Adrenal gland (tissue), 12 donors: ENCODE results near the gene MLYCD. TPM values are rescaled to one million over a fixed set of nuclear protein-coding genes. Genes with fewer than 3 reads are reported as not detected.

Source experiments
- DNase-seq, 7 donors: peaks; one replicate each; pipeline ENCODE4 v3.0.0-alpha.2; 2019 to 2020
- H3K27ac ChIP-seq, 5 donors: fragments of 200-600 bp; sonication (generic) in 4 of 5; 1 replicate in 3 of 5; 2 replicates in 2 of 5; pipeline versions ENCODE4 v1.5.1 to v1.8.0; 2016 to 2020; ENCODE audit warnings: mild to moderate bottlenecking in 1 of 5
- H3K27me3 ChIP-seq: fragments of 200-600 bp; 2 replicates; pipeline ENCODE4 v1.8.0; 2021
- H3K36me3 ChIP-seq, 2 donors: fragments of 200-600 bp; replicated peaks in 1 of 2; 1 replicate in 1 of 2; 2 replicates in 1 of 2; pipeline versions ENCODE4 v1.5.1 to v1.8.0; 2018 to 2022
- H3K4me1 ChIP-seq, 2 donors: fragments of 200-600 bp; replicated peaks in 1 of 2; 1 replicate in 1 of 2; 2 replicates in 1 of 2; pipeline versions ENCODE4 v1.5.1 to v1.8.0; 2018 to 2021
- H3K4me3 ChIP-seq, 4 donors: fragments of 200-600 bp; sonication (generic) in 3 of 4; one replicate each; pipeline ENCODE4 v1.5.1; 2016 to 2018
- H3K9me3 ChIP-seq, 3 donors: fragments of 200-600 bp; sonication (generic) in 1 of 3; replicated peaks in 1 of 3; 1 replicate in 2 of 3; 2 replicates in 1 of 3; pipeline versions ENCODE4 v1.5.1 to v1.8.0; 2016 to 2021
- POLR2A ChIP-seq, 2 donors: fragments of 450-650 bp; IDR thresholded peaks; one replicate each; pipeline ENCODE4 v1.6.1; 2017; ENCODE audit warnings: antibody characterized with exemption in 2 of 2, mild to moderate bottlenecking in 2 of 2, moderate library complexity in 1 of 2
- WGBS, 4 donors: extraction: QIAGEN DNeasy Blood & Tissue Kit in 2 of 4; methylation state at CpG; one replicate each; pipeline versions ENCODE4 v1.1.5 to v1.1.7; 2013 to 2017; 5-methylcytosine and 5-hydroxymethylcytosine counted together
- intact Hi-C, 2 donors: fragments of 100-400 bp; cut with DNase I; formaldehyde crosslinking; loops; one replicate each; pipeline versions ENCODE4 v1.14.1 to v1.15.0; 2022 to 2023
- polyA plus RNA-seq, 3 donors: library from polyadenylated mRNA; stranded (reverse); fragments of 200-250 nt in 2 of 3; fragments of 350-450 nt in 1 of 3; fragmentation: Illumina TruSeq in 1 of 3; extraction: RNeasy Lipid Tissue Mini Kit (QIAGEN cat#74804) in 1 of 3; gene quantifications; one replicate each; pipeline ENCODE4 v1.2.3, GENCODE V29; 2013 to 2014
- total RNA-seq, 9 donors: library from RNA; depleted of rRNA in 4 of 9; stranded (reverse); fragments of >200 nt in 4 of 9; fragments of 120-200 nt in 1 of 9; fragmentation: NEBNext Ultra II Directional in 1 of 9; extraction: Animal tissue kit (Norgen Biotek cat#: 25700) in 1 of 9; gene quantifications; one replicate each; pipeline versions ENCODE4 v1.1.0 to v1.2.4, GENCODE V29; 2013 to 2023
- TF ChIP-seq, protein P1 (sequence below), 6 experiments: fragments of 450-650 bp in 4 of 6; fragments of 200-600 bp in 2 of 6; sonication (generic) in 1 of 6; IDR thresholded peaks; 1 replicate in 5 of 6; 2 replicates in 1 of 6; pipeline versions ENCODE4 v1.5.1 to v1.8.0; 2016 to 2021; ENCODE audit warnings: antibody characterized with exemption in 6 of 6, mild to moderate bottlenecking in 2 of 6, moderate library complexity in 1 of 6
- donor health status: healthy with polysubstance abuse.
- donor health status: Bipolar disorder and iron deficiency.
- donor health status: DM: yes; HTN: yes; CAD: no.
- donor health status: DM: no; HTN: no; CAD: no.
- donor health status: DM: no; HTN: no; CAD: no.
- donor health status: DM: yes; HTN: yes; CAD: no.

Gene MLYCD
- total and polyA plus RNA-seq, 12 donors: 3.9 to 16.6 (median 10.2) TPM

DNA sequence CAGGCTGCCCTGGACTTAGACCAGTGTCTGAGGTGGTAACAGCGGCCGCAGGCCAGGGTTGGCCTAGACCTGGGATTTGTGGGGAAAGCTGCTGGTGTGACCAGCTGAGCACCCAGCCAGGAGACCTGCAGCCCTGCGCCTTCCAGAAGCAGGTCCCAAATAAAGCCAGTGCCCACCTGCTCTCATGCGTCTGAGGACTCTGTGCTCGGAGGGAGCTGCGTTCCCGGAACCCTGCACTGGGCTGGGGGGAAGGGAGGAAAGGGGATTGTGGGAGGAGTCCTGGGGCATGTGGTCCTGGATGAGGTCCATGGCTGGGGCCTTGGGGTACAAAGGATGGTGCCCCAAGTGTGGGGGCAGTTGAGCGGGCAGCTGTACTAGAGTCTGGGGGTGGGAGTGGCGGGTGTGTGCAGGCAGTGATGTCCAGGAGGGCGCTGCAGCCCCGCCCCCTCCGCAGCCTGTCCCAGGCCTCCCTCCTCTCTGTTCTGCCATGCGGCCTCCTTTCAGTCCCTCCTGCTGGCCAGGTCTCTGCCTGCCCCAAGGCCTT, 67.3 kb downstream of the MLYCD start:
- 82 to 95% (median 94%) methylated on average over 5 to 13 of the region's 13 CpGs for WGBS, 4 donors
- DNase-seq: no peak
- Histone ChIP-seq H3K27ac (no peak overlapping the region), H3K36me3 (peaks cover 0 to 34% of the 10 kb centered on the region in 2 donors), H3K27me3 (no peaks in the 10 kb centered on the region), H3K9me3 (no peaks in the 10 kb centered on the region), H3K4me1 (no peaks in the 10 kb centered on the region), H3K4me3 (no peak overlapping the region)
- intact Hi-C loops: loop anchor here (5.0 to 10.0 kb wide), 4 partner anchors 39 to 519 kb away; partner anchors contain the start of gene TAF1C (in 1 of the 2)
- TF ChIP-seq POLR2A (IDR thresholded peaks at IDR 0.05): no peak
- TF ChIP-seq, protein P1, sequence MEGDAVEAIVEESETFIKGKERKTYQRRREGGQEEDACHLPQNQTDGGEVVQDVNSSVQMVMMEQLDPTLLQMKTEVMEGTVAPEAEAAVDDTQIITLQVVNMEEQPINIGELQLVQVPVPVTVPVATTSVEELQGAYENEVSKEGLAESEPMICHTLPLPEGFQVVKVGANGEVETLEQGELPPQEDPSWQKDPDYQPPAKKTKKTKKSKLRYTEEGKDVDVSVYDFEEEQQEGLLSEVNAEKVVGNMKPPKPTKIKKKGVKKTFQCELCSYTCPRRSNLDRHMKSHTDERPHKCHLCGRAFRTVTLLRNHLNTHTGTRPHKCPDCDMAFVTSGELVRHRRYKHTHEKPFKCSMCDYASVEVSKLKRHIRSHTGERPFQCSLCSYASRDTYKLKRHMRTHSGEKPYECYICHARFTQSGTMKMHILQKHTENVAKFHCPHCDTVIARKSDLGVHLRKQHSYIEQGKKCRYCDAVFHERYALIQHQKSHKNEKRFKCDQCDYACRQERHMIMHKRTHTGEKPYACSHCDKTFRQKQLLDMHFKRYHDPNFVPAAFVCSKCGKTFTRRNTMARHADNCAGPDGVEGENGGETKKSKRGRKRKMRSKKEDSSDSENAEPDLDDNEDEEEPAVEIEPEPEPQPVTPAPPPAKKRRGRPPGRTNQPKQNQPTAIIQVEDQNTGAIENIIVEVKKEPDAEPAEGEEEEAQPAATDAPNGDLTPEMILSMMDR (IDR thresholded peaks at IDR 0.05): no peak

DNA sequence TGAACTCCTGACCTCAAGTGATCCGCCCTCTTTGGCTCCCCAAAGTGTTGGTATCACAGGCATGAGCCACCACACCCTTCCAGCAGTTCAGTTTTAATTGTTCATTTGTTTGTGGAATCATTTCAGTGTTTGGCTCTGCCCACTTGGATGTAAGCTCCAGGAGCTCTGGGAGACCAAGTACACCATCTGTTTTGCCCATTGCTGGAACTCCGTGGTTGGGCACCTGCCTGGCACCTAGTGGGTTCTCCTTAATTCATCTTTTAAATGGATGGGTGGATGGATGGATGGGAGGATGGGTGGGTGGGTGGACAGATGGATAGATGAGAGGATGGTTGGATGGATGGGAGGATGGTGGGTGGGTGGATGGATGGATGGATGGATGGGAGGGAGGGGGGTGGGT, 68.2 kb downstream of the MLYCD start:
- no peak overlapping the region for H3K4me3 ChIP-seq
- intact Hi-C loops: loop anchor here (5.0 to 10.0 kb wide), 4 partner anchors 40 to 518 kb away; partner anchors contain the start of gene TAF1C (in 1 of the 2)
- H3K27ac ChIP-seq: no peak overlapping the region
- no peak for TF ChIP-seq POLR2A (IDR thresholded peaks at IDR 0.05)
- TF ChIP-seq, protein P1 (IDR thresholded peaks at IDR 0.05): no peak
- H3K9me3 ChIP-seq: no peaks in the 10 kb centered on the region
- H3K27me3 ChIP-seq: no peaks in the 10 kb centered on the region
- WGBS, 4 donors: 68 to 82% (median 77%) methylated on average over 2 of the region's 2 CpGs
- peaks cover 0 to 27% of the 10 kb centered on the region in 2 donors for H3K36me3 ChIP-seq
- no peak for DNase-seq
- H3K4me1 ChIP-seq: no peaks in the 10 kb centered on the region

DNA sequence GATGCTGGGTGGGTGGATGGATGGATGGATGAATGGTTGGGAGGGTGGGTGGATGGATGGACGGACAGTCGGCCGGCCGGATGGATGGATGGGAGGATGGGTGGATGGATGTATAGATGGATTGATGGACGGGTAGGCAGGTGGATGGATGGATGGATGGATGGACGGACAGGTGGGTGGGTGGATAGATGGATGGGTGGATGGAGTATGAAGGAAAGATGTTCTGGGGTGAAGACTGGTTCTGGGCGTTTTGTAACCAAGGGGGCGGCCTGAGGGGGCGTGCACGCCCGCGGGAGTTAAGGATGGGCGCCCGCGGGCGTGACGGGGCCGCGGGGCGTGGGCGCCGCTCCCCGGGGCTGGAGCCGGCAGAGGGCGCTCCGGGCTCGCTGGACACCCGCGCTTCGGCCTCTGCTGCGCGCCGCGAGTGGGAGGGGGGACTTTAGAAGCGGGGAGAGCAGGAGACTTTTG, 69.0 kb downstream of the MLYCD start, which contains the start of gene NECAB2:
Gene NECAB2 (plus strand): TSS at position 407 of the 468 bp plus-strand sequence. CDS start 405 bp downstream, outside the sequence.
- Histone ChIP-seq H3K4me3 (peak within 1 kb of the TSS in 1 of 4 donors; percentile 43), H3K9me3 (no peaks in the 10 kb centered on the region), H3K4me1 (no peaks in the 10 kb centered on the region), H3K36me3 (peaks cover 0 to 19% of the 10 kb centered on the region in 2 donors), H3K27ac (no peak within 1 kb of the TSS), H3K27me3 (no peaks in the 10 kb centered on the region)
- WGBS, 4 donors: 6 to 21% (median 9%) methylated on average over 16 to 35 of the region's 35 CpGs
- intact Hi-C loops: loop anchor here (5.0 to 10.0 kb wide), 4 partner anchors 41 to 517 kb away; partner anchors contain the start of gene TAF1C (in 1 of the 2)
- TF ChIP-seq, protein P1 (IDR thresholded peaks at IDR 0.05): peak in 5 of 6 experiments; percentile 22 to 70 (median 62)
- no peak for TF ChIP-seq POLR2A (IDR thresholded peaks at IDR 0.05)
- DNase-seq: peak in 3 of 7 donors; percentile 53 to 67 (median 65)

DNA sequence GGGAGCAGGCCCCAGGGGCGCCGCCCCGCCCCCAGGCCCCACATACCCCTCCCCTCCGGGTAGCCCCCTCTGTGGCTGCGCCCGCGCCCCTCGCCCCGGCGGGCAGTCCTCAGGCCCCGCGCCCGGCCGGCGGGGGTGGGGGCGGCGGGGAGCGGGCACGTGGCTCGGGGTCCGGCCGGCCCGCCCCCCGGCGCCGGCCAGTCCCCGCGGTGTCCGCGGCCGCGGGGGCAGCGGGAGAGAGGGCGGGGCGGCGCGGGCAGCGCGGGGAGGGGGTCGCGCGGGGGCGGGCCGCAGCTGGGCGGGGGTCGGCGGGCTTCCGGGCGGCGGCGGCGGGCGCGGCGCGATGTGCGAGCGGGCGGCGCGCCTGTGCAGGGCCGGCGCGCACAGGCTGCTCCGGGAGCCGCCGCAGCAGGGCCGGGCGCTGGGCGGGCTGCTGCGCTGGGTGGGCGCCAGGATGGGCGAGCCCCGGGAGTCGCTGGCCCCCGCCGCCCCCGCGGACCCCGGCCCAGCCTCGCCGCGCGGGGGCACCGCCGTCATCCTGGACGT, 69.5 kb downstream of the MLYCD start:
- TF ChIP-seq, protein P1 (IDR thresholded peaks at IDR 0.05): peak in 1 of 6 experiments; percentile 3
- TF ChIP-seq POLR2A (IDR thresholded peaks at IDR 0.05): no peak
- Histone ChIP-seq H3K4me1 (no peaks in the 10 kb centered on the region), H3K36me3 (peaks cover 0 to 14% of the 10 kb centered on the region in 2 donors), H3K27me3 (no peaks in the 10 kb centered on the region), H3K9me3 (no peaks in the 10 kb centered on the region), H3K27ac (no peak overlapping the region), H3K4me3 (peak overlapping the region in 1 of 4 donors; percentile 43)
- intact Hi-C loops: loop anchor here (5.0 to 10.0 kb wide), 4 partner anchors 41 to 516 kb away; partner anchors contain the start of gene TAF1C (in 1 of the 2)
- 0 to 2% (median 1%) methylated on average over 14 to 85 of the region's 87 CpGs; no CpG with 5 or more reads in 1 of the 4 donors for WGBS, 4 donors
- DNase-seq: no peak
